Measurements from ENCODE around the gene MPV17. TPM values are rescaled to one million over a fixed set of nuclear protein-coding genes. Genes with fewer than 3 reads are reported as not detected.

The MPV17 gene
- total RNA-seq, 1 experiment from 2014 or later = 59.4 TPM

GRCh38 chr2:27284996-27285395, 37.9 kb downstream of the MPV17 start:
- Histone ChIP-seq H3K79me2 (ENCODE audit: insufficient read depth, low read length) (no peaks in the 10 kb centered on the region), H3K23ac (ENCODE audit: insufficient read length, low read depth, low read length) (no peak overlapping the region), H3K9me3 (ENCODE audit: control insufficient read depth, low read depth, low read length) (no peaks in the 10 kb centered on the region), H3K79me1 (ENCODE audit: insufficient read depth, low read depth, low read length, poor library complexity, severe bottlenecking) (no peaks in the 10 kb centered on the region), H2BK12ac (ENCODE audit: insufficient read length, low read depth, low read length) (no peak overlapping the region), H3K56ac (ENCODE audit: insufficient read length, low read depth, low read length) (no peak overlapping the region), H2AK5ac (ENCODE audit: insufficient read length, low read length) (no peak overlapping the region), H3T11ph (ENCODE audit: low read length) (no peak overlapping the region), H3K27me3 (ENCODE audit: insufficient read depth, low read length) (no peaks in the 10 kb centered on the region), H3K4me1 (ENCODE audit: insufficient read depth, low read length) (peaks cover 13% of the 10 kb centered on the region; the same call in 1 of the 2 replicates), H2BK15ac (ENCODE audit: low read depth, low read length) (no peak overlapping the region), H2AFZ (ENCODE audit: low read length) (no peak overlapping the region), H4K20me1 (ENCODE audit: control insufficient read depth, insufficient read depth, insufficient read length) (no peaks in the 10 kb centered on the region), H3K18ac (ENCODE audit: insufficient read length, low read depth, low read length) (no peak overlapping the region), H4K8ac (replicated peaks; ENCODE audit: insufficient read length, low read depth, low read length) (no peak overlapping the region), H3K9ac (ENCODE audit: extremely low read depth, insufficient read length, low read length) (no peak overlapping the region), H2BK5ac (ENCODE audit: insufficient read length, low read length) (no peak overlapping the region), H4K5ac (ENCODE audit: insufficient read length, low read depth, low read length) (no peak overlapping the region), H3K4me2 (ENCODE audit: insufficient read depth, insufficient read length, low read length) (no peak overlapping the region), H3K4ac (ENCODE audit: low read depth, low read length) (no peak overlapping the region), H2BK120ac (ENCODE audit: low read depth, low read length, poor library complexity, severe bottlenecking) (no peak overlapping the region), H3K14ac (ENCODE audit: insufficient read depth, low read length) (no peak overlapping the region), H3K27ac (ENCODE audit: insufficient read length, low read depth, low read length) (no peak overlapping the region), H3K23me2 (ENCODE audit: insufficient read length, low read depth, low read length, poor library complexity, severe bottlenecking) (peaks cover 6% of the 10 kb centered on the region), H4K91ac (ENCODE audit: insufficient read length, low read depth, low read length) (no peak overlapping the region), H2BK20ac (ENCODE audit: low read depth, low read length, poor library complexity, severe bottlenecking) (no peak overlapping the region)
- H3K4me1 Mint-ChIP-seq = peaks cover 58 to 61% of the 10 kb centered on the region in 2 experiments
- TF ChIP-seq CTCF (conservative IDR thresholded peaks at IDR 0.05) = no peak
- H3K36me3 Mint-ChIP-seq (ENCODE audit: insufficient read depth in 1 of 3, low read depth in 3 of 3) = no peaks in the 10 kb centered on the region
- peaks cover 25% of the 10 kb centered on the region for H3K27me3 Mint-ChIP-seq (ENCODE audit: low read depth)
- no peak for DNase-seq
- no CpG with 5 or more reads among the region's 1 CpG for WGBS (ENCODE audit: extremely low coverage, insufficient read length, low lambda C conversion rate)
- no peak overlapping the region for H3K27ac Mint-ChIP-seq
- H3K9me3 Mint-ChIP-seq = no peaks in the 10 kb centered on the region
- H3K4me3 Mint-ChIP-seq = no peak overlapping the region
